GM19035 (cell line): ENCODE measurements around the gene LAMB3.

Experiments
- ATAC-seq: cut with Tn5 transposase; IDR thresholded peaks from one replicate; pipeline ENCODE4 v1.9.1; 2021; ENCODE audit not compliant: unreplicated experiment

The LAMB3 gene

DNA sequence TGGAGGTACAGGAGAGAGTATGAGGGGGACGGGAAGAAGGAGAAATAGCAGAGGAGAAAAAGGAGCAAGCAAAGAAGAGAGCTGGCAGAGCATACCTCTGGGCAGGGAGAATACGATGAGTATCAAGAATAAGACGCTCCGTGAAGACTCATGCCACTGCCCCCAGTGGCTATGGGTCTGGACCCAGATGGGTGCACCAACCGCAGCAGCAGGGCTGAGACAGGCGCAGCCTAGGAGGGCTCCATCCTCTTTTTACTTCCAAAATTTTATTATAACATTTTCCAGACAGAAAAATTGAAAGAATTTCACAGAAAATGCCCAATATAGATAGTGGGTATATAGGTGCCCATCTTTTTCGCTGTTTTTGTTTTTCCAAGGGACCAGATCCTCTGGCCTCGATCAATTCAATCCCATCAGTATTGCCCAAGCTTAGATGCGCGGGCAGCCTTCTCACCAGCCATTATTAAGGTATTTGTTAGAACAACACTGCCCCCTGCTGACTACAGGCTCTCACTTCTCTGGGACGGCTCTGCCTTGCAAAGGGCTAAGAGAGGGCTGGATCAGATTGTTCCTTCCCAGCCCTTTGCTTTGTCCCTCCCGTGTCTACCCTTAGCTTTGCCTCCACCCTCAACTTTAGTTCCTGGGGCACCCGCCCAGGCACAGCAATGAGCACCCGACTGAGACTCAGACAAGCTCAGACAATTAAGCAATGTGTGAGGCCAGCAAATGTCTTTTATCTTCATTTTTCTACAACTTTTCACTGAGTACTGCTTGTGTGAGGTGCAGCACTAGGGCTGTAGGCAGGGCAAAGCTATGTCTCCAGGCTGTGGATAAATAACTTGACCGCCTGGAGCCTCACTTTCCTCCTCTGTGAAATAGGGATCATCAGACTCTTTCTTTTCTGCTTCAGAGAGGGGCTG is 86.2 kb downstream of the LAMB3 start:
- ATAC-seq, result peak; percentile 84
